Neural progenitor cell (in vitro differentiated cells): ENCODE data around the gene ZBED4.

Experiments used
- CTCF ChIP-seq: fragments of 200-600 bp; sonication (generic); IDR thresholded peaks from 2 replicates; pipeline ENCODE4 v1.5.1; 2017; ENCODE audit warnings: antibody characterized with exemption, mild to moderate bottlenecking
- EZH2 ChIP-seq: fragments of 200-600 bp; sonication (generic); IDR thresholded peaks from 2 replicates; pipeline ENCODE4 v1.6.1; 2017; ENCODE audit warnings: antibody characterized with exemption, mild to moderate bottlenecking, moderate library complexity
- EZH2phosphoT487 ChIP-seq: fragments of 200-600 bp; sonication (generic); IDR thresholded peaks from 2 replicates; pipeline ENCODE4 v1.6.1; 2017; ENCODE audit warnings: antibody characterized with exemption

GRCh38 chr22:49924113-49924833 lies 70.6 kb downstream of the ZBED4 start:
- TF ChIP-seq CTCF (no peak), EZH2phosphoT487 (no peak), EZH2 (no peak)
